K562 (cell line): ENCODE results near the gene NUDT5. TPM values are rescaled to one million over a fixed set of nuclear protein-coding genes. Genes with fewer than 3 reads are reported as not detected.

ENCODE experiments used
- CHCHD3 ChIP-seq: fragments of 250-450 bp; sonication (Bioruptor Pico); IDR thresholded peaks from 2 replicates; pipeline ENCODE4 v2.1.2; 2022; ENCODE audit warnings: mild to moderate bottlenecking
- CHD4 ChIP-seq: fragments of 200-600 bp; sonication (generic); IDR thresholded peaks from 3 replicates; pipeline ENCODE4 v1.6.1; 2012; ENCODE audit warnings: low read depth, mild to moderate bottlenecking, mixed read lengths, low read length, inconsistent platforms; ENCODE audit not compliant: insufficient read depth, insufficient replicate concordance, poor library complexity, severe bottlenecking
- FOXK1 ChIP-seq: sonication (generic); formaldehyde crosslinking; IDR thresholded peaks from 2 replicates; pipeline ENCODE4 v1.8.0; 2022; ENCODE audit warnings: missing genetic modification reagents, mild to moderate bottlenecking, borderline replicate concordance
- FOXM1 ChIP-seq, 2 experiments: fragments of 450-650 bp in 1 of 2; sonication (generic) in 1 of 2; formaldehyde crosslinking in 1 of 2; IDR thresholded peaks; 2 replicates each; pipeline versions ENCODE4 v1.6.1 to v1.9.0; 2017 to 2022; ENCODE audit warnings: low read depth in 2 of 2, mild to moderate bottlenecking in 2 of 2, missing genetic modification reagents in 1 of 2, moderate library complexity in 1 of 2
- GATA2 ChIP-seq: sonication (generic); formaldehyde crosslinking; IDR thresholded peaks from 2 replicates; pipeline ENCODE4 v1.4.0; 2020; ENCODE audit warnings: mild to moderate bottlenecking, missing genetic modification reagents
- HMG20A ChIP-seq: fragments of 450-650 bp; formaldehyde crosslinking; conservative IDR thresholded peaks from 2 replicates; pipeline ENCODE4 v1.4.0; 2020; ENCODE audit warnings: mild to moderate bottlenecking, mixed read lengths
- HOXB6 ChIP-seq: fragments of 250-450 bp; sonication (Bioruptor Pico); IDR thresholded peaks from 2 replicates; pipeline ENCODE4 v1.5.1; 2022; ENCODE audit warnings: mild to moderate bottlenecking, borderline replicate concordance
- NCOA4 ChIP-seq: fragments of 450-650 bp; IDR thresholded peaks from 2 replicates; pipeline ENCODE4 v1.6.1; 2018; ENCODE audit warnings: mild to moderate bottlenecking; ENCODE audit not compliant: partially characterized antibody
- PHF8 ChIP-seq: fragments of 200-600 bp; sonication (generic); IDR thresholded peaks from 2 replicates; pipeline ENCODE4 v1.6.1; 2012; ENCODE audit warnings: mixed run types, mild to moderate bottlenecking, inconsistent platforms, low read length, moderate library complexity, borderline replicate concordance
- SP1 ChIP-seq: sonication (generic); formaldehyde crosslinking; IDR thresholded peaks from 2 replicates; pipeline ENCODE4 v1.8.1; 2022; ENCODE audit warnings: mild to moderate bottlenecking, missing genetic modification reagents
- TAL1 ChIP-seq: fragments of 450-650 bp; IDR thresholded peaks from 2 replicates; pipeline ENCODE4 v1.6.1; 2016; ENCODE audit warnings: mild to moderate bottlenecking
- TRIM25 ChIP-seq: fragments of 450-650 bp; IDR thresholded peaks from 2 replicates; pipeline ENCODE4 v1.7.0; 2016; ENCODE audit warnings: borderline replicate concordance
- ZFPM2 ChIP-seq: fragments of 250-450 bp; sonication (Bioruptor Pico); IDR thresholded peaks from 2 replicates; pipeline ENCODE4 v1.5.1; 2022; ENCODE audit warnings: mild to moderate bottlenecking
- ZNF717 ChIP-seq: fragments of 250-450 bp; sonication (Bioruptor Pico); IDR thresholded peaks from 2 replicates; pipeline ENCODE4 v1.5.0; 2021
- polyA plus RNA-seq, 8 experiments: library from polyadenylated mRNA; depleted of rRNA in 4 of 8; stranded (reverse) in 5 of 8; unstranded in 3 of 8; fragments of >200 nt; fragmentation: Nextera tagmentation in 2 of 8; fragmentation: Illumina TruSeq in 1 of 8; extraction: Ambion mirVana in 2 of 8; extraction: Trizol in 1 of 8; gene quantifications; 2 replicates each; pipeline versions ENCODE4 v1.2.1 to v1.2.3, GENCODE V29; 2011 to 2014; ENCODE audit warnings: inconsistent platforms in 1 of 8, missing spikeins in 1 of 8
- total RNA-seq, 7 experiments: library from RNA; depleted of rRNA in 6 of 7; stranded (reverse); fragments of >200 nt in 6 of 7; fragmentation: Illumina TruSeq in 2 of 7; extraction: Trizol in 2 of 7; gene quantifications; 2 replicates each; pipeline versions ENCODE4 v1.2.1 to v1.2.3, GENCODE V29; 2011 to 2021; ENCODE audit warnings: low replicate concordance in 1 of 7
- TF ChIP-seq, protein P1 (sequence below), 2 experiments: fragments of 450-650 bp; IDR thresholded peaks; 2 replicates each; pipeline ENCODE4 v1.6.1; 2018; ENCODE audit warnings: mild to moderate bottlenecking in 2 of 2, low read depth in 1 of 2; ENCODE audit not compliant: partially characterized antibody in 2 of 2
- TF ChIP-seq, protein P2 (sequence below): fragments of 250-450 bp; sonication (Bioruptor Pico); IDR thresholded peaks from 2 replicates; pipeline ENCODE4 v1.8.0; 2021; ENCODE audit warnings: moderate library complexity, mild to moderate bottlenecking, inconsistent platforms
- TF ChIP-seq, protein P3 (sequence below), 2 experiments: IDR thresholded peaks; 2 replicates each; pipeline ENCODE4 v1.6.1; 2012; ENCODE audit warnings: improper control_type of control experiment in 2 of 2, low read depth in 2 of 2, low read length in 2 of 2, borderline replicate concordance in 1 of 2

NUDT5 gene
- total and polyA plus RNA-seq, 9 of the 15 experiments (the other 6 are each of a cell fraction or from before 2014, with no cell fraction given) = 87.7 to 422 (median 186) TPM

DNA sequence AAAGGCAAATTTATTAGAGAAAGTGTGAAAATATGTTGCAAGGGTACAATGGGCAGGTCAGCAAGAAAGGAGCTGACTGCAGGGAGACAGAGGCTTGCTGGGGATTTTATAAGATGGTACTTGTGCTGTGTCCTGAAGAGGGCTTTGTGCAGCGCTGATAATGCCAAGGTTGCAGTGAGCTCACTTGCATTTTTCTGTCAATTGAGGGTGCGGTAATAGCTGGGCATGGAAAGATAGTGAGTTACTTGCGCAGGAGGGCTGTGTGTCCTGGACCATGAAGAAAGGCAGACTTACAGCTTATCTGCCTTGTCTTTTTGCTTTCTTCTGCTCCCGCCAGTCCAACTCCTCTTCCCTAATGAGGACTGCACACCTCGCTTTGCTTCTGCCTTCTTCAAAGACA is 12.8 kb upstream of the NUDT5 start (continued):
- TF ChIP-seq TRIM25 (no peak), PHF8 (no peak), CHD4 (no peak), FOXK1 (no peak), HOXB6 (no peak), ZFPM2 (CRISPR knock-in tag) (no peak), TAL1 (peak; percentile 86), FOXM1 (IDR thresholded peaks at IDR 0.05; ENCODE audit: low read depth) (peak; percentile 33; the same call in 1 of the 2 replicates), FOXM1 (CRISPR knock-in tag; IDR thresholded peaks at IDR 0.05; ENCODE audit: low read depth) (no peak), GATA2 (peak; percentile 76), SP1 (CRISPR knock-in tag) (0 out of 2 replicates have a peak, but pooled peaks have one; percentile 33), CHCHD3 (CRISPR knock-in tag) (no peak), NCOA4 (no peak), ZNF717 (CRISPR knock-in tag) (no peak), HMG20A (CRISPR knock-in tag) (no peak)
- TF ChIP-seq, protein P1, sequence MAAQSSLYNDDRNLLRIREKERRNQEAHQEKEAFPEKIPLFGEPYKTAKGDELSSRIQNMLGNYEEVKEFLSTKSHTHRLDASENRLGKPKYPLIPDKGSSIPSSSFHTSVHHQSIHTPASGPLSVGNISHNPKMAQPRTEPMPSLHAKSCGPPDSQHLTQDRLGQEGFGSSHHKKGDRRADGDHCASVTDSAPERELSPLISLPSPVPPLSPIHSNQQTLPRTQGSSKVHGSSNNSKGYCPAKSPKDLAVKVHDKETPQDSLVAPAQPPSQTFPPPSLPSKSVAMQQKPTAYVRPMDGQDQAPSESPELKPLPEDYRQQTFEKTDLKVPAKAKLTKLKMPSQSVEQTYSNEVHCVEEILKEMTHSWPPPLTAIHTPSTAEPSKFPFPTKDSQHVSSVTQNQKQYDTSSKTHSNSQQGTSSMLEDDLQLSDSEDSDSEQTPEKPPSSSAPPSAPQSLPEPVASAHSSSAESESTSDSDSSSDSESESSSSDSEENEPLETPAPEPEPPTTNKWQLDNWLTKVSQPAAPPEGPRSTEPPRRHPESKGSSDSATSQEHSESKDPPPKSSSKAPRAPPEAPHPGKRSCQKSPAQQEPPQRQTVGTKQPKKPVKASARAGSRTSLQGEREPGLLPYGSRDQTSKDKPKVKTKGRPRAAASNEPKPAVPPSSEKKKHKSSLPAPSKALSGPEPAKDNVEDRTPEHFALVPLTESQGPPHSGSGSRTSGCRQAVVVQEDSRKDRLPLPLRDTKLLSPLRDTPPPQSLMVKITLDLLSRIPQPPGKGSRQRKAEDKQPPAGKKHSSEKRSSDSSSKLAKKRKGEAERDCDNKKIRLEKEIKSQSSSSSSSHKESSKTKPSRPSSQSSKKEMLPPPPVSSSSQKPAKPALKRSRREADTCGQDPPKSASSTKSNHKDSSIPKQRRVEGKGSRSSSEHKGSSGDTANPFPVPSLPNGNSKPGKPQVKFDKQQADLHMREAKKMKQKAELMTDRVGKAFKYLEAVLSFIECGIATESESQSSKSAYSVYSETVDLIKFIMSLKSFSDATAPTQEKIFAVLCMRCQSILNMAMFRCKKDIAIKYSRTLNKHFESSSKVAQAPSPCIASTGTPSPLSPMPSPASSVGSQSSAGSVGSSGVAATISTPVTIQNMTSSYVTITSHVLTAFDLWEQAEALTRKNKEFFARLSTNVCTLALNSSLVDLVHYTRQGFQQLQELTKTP (IDR thresholded peaks at IDR 0.05; ENCODE audit: low read depth in 1 of 2, partially characterized antibody in 2 of 2) = no peak
- TF ChIP-seq, protein P2, sequence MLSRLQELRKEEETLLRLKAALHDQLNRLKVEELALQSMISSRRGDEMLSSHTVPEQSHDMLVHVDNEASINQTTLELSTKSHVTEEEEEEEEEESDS (CRISPR knock-in tag) = no peak
- TF ChIP-seq, protein P3, sequence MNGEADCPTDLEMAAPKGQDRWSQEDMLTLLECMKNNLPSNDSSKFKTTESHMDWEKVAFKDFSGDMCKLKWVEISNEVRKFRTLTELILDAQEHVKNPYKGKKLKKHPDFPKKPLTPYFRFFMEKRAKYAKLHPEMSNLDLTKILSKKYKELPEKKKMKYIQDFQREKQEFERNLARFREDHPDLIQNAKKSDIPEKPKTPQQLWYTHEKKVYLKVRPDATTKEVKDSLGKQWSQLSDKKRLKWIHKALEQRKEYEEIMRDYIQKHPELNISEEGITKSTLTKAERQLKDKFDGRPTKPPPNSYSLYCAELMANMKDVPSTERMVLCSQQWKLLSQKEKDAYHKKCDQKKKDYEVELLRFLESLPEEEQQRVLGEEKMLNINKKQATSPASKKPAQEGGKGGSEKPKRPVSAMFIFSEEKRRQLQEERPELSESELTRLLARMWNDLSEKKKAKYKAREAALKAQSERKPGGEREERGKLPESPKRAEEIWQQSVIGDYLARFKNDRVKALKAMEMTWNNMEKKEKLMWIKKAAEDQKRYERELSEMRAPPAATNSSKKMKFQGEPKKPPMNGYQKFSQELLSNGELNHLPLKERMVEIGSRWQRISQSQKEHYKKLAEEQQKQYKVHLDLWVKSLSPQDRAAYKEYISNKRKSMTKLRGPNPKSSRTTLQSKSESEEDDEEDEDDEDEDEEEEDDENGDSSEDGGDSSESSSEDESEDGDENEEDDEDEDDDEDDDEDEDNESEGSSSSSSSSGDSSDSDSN (IDR thresholded peaks at IDR 0.05; ENCODE audit: borderline replicate concordance in 1 of 2, low read depth in 2 of 2, low read length in 2 of 2) = no peak
